ENCODE data around the gene THRA.
"Not testable (repeated sequence)": the region's sequence is repeated elsewhere in the genome, so short reads cannot be mapped to it uniquely, and the experiment has no call there.

THRA gene

DNA sequence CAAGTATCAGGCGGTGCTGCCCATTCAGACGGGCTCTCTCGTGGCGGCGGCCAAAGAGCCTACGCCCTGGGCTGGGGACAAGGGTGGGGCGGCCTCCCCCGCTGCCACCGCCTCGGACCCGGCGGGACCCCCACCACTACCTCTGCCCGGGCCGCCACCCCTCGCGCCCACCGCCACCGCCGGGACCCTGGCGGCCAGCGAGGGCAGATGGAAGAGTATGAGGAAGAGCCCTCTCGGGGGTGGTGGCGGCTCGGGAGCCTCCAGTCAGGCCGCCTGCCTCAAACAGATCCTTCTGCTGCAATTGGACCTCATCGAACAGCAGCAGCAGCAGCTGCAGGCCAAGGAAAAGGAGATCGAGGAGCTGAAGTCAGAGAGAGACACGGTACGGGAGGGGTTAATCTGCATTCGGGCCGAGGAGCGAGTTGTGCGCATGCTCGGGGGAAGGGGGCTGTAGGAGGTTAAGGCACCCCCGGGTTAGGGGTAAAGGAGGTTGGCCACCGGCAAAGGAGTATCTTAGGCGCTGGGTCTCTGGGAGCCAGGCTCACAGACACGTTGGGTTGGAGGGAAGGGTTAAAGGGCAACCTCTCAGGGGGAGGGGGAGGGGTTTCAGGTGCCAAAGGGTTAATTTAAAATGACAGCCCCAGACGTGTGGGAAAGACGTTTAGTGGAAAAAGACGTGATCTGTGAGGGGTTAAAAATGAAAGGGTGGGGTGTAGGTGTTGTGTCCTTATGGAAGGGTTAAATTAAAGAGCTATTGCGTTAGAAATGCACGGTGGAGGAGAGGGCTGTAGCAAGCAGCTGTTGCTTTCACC is 60.4 kb downstream of the THRA start:
- H3K27me3 Mint-ChIP-seq: no peaks in the 10 kb centered on the region
- peak overlapping the region; percentile 98 for H3K4me3 Mint-ChIP-seq
- no peaks in the 10 kb centered on the region for H3K9me3 Mint-ChIP-seq
- H3K36me3 Mint-ChIP-seq: peaks cover 8% of the 10 kb centered on the region
- peaks cover 46% of the 10 kb centered on the region for H3K4me1 Mint-ChIP-seq
- H3K27ac Mint-ChIP-seq: peak overlapping the region; percentile 94

DNA sequence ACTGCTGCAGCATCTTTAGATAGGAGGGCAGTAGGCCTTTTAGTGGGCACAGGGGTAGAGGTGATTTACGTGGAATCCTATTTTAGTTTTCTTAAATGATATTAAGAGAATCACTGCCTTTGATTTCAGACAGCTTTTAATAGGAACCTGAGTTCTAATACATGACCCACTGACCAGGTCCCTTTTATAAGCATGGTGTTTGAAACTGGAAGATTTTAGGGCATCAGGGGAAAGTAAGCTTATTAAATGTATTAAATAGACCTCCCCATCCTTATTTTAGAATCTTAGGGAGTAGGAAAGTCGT is 61.0 kb downstream of the THRA start:
- Mint-ChIP-seq H3K27ac (peak overlapping the region; percentile 94), H3K4me1 (peaks cover 42% of the 10 kb centered on the region), H3K36me3 (peaks cover 8% of the 10 kb centered on the region), H3K4me3 (peak overlapping the region; percentile 98), H3K9me3 (no peaks in the 10 kb centered on the region), H3K27me3 (no peaks in the 10 kb centered on the region)

DNA sequence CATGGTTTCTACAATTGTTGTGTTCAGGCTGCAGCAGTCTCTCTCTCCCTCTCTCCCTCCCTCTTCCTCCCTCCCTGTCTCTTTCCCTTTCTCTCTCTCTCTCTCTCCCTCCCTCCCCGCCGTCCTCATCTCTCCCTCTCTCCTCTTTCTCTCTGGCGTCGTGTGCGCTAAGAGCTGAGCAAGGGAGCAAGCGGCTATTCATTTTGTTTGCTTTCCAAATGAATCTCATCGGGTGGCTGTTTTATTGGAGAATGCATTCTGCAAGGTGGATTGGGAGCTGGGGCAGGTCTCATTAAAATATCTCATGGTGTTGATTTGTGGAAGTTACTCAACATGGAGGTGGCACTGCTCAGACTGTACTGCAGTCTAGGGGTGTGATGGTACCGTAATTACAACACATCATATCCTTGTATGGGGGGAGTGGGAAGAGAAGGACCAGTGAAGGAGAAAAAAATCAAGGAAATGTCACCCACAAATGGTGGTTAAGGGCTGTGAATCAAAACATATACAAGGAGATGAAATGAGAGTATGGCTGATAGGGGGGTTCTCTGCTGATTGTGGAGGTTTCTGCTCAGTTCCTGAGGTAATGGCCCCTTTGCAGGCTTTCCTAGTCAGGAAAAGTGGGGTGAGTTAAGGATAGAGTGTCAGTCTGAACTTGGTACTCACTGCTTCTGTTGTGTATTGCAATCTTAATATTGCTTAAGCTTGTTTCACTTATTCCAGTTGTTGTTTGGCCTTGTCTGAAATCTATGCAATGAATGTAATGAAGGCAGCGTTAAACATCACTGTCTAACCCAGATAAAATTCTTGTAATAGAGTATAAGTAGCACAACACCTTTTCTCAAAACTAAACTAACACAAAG is 61.7 kb downstream of the THRA start:
- Mint-ChIP-seq H3K9me3 (no peaks in the 10 kb centered on the region), H3K27ac (peak overlapping the region; percentile 86), H3K4me1 (peaks cover 42% of the 10 kb centered on the region), H3K36me3 (peaks cover 8% of the 10 kb centered on the region), H3K4me3 (peak overlapping the region; percentile 98), H3K27me3 (no peaks in the 10 kb centered on the region)

DNA sequence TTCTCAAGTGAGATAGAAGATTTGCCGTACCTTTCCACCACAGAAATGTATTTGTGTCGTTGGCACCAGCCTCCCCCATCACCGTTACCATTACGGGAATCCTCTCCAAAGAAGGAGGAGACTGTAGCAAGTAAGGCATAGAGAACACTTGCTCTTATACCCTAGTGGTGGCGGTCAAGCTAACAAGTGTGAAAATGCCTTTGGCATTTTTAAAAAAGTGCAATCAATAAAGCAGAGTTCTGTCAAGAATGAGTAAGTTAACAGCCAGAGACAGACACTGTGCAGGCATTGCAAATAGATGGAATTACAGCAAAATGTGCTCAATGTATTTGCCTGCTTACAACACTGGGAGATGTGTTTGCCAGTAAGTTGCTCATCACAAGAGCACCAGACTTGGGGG is 66.7 kb downstream of the THRA start:
- H3K4me1 Mint-ChIP-seq: peaks cover 23% of the 10 kb centered on the region
- H3K4me3 Mint-ChIP-seq: no peak overlapping the region
- H3K27me3 Mint-ChIP-seq: no peaks in the 10 kb centered on the region
- no peak overlapping the region for H3K27ac Mint-ChIP-seq
- H3K36me3 Mint-ChIP-seq: peaks cover 13% of the 10 kb centered on the region
- H3K9me3 Mint-ChIP-seq: no peaks in the 10 kb centered on the region

- Mint-ChIP-seq H3K27me3 (no peaks in the 10 kb centered on the region), H3K36me3 (peaks cover 16% of the 10 kb centered on the region), H3K4me3 (no peak overlapping the region), H3K9me3 (no peaks in the 10 kb centered on the region), H3K27ac (peak overlapping the region; percentile 43), H3K4me1 (peaks cover 20% of the 10 kb centered on the region)
Measured at GRCh38 chr17:40130352-40131042, 67.7 kb downstream of the THRA start.

GRCh38 chr17:40134184-40134583 is 71.4 kb downstream of the THRA start:
- Mint-ChIP-seq H3K4me1 (peaks cover 26% of the 10 kb centered on the region), H3K9me3 (no peaks in the 10 kb centered on the region), H3K4me3 (no peak overlapping the region), H3K36me3 (peaks cover 11% of the 10 kb centered on the region), H3K27ac (peak overlapping the region; percentile 6), H3K27me3 (no peaks in the 10 kb centered on the region)

GRCh38 chr17:40135817-40136216 is 73.1 kb downstream of the THRA start:
- Mint-ChIP-seq H3K4me1 (peaks cover 27% of the 10 kb centered on the region), H3K27me3 (no peaks in the 10 kb centered on the region), H3K4me3 (no peak overlapping the region), H3K9me3 (no peaks in the 10 kb centered on the region), H3K36me3 (peaks cover 10% of the 10 kb centered on the region), H3K27ac (peak overlapping the region; percentile 81)

- peak overlapping the region; percentile 89 for H3K4me3 Mint-ChIP-seq
- H3K27me3 Mint-ChIP-seq: no peaks in the 10 kb centered on the region
- H3K4me1 Mint-ChIP-seq: peaks cover 38% of the 10 kb centered on the region
- peak overlapping the region; percentile 97 for H3K27ac Mint-ChIP-seq
- peaks cover 7% of the 10 kb centered on the region for H3K36me3 Mint-ChIP-seq
- H3K9me3 Mint-ChIP-seq: no peaks in the 10 kb centered on the region
Measured at GRCh38 chr17:40139566-40140058, 76.8 kb downstream of the THRA start.

DNA sequence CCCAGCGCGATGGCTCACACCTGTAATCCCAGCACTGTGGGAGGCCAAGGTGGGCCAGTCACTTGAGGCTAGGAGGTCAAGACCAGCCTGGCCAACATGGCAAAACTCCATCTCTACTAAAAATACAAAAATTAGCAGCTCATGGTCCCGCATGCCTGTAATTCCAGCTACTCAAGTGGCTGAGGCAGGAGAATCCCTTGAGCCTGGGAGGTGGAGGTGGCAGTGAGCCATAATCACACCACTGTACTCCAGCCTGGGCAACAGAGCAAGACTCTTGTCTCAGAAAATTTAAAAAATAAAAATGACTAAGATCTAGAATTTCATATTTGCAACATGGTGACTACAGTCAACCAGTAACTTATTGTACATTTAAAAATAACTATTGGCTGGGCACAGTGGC is 80.4 kb downstream of the THRA start:
- H3K27me3 Mint-ChIP-seq, H3K9me3 Mint-ChIP-seq, H3K27ac Mint-ChIP-seq, H3K4me3 Mint-ChIP-seq: not testable (repeated sequence)
- H3K4me1 Mint-ChIP-seq: peaks cover 45% of the 10 kb centered on the region
- peaks cover 11% of the 10 kb centered on the region for H3K36me3 Mint-ChIP-seq

All from activated naive CD4-positive, alpha-beta T cell treated with anti-CD3 and anti-CD28 coated beads, Interleukin-2, amount 50 U/mL, for 24 hours (primary cell).